Measurements from ENCODE around the gene CCDC187. TPM values are rescaled to one million over a fixed set of nuclear protein-coding genes. Genes with fewer than 3 reads are reported as not detected.

The CCDC187 gene
- polyA plus RNA-seq, 1 donor (not counting 4 experiments of a cell fraction or from before 2014, with no cell fraction given) = 0.03 TPM

- no peak overlapping the region for H2AFZ ChIP-seq (ENCODE audit: control insufficient read depth, low read length)
- no peaks in the 10 kb centered on the region for H3K27me3 ChIP-seq (ENCODE audit: control insufficient read depth, extremely low read depth, insufficient read depth, low read length)
- peaks cover 9 to 17% of the 10 kb centered on the region in 2 experiments for H3K36me3 ChIP-seq (ENCODE audit: control insufficient read depth in 2 of 2, extremely low read depth in 1 of 2, insufficient read depth in 2 of 2, low read length in 2 of 2)
- H3K9me1 ChIP-seq (ENCODE audit: control insufficient read depth, extremely low read depth, insufficient read depth, low read length) = no peaks in the 10 kb centered on the region
- peaks cover 9% of the 10 kb centered on the region for H4K20me1 ChIP-seq (ENCODE audit: control insufficient read depth, extremely low read depth, insufficient read depth, low read length)
- no peaks in the 10 kb centered on the region for H3K79me2 ChIP-seq (ENCODE audit: control insufficient read depth, insufficient read depth, low read length)
- H3K4me3 ChIP-seq (ENCODE audit: control insufficient read depth in 2 of 3, extremely low read depth in 1 of 3, insufficient read depth in 2 of 3, low read depth in 1 of 3, low read length in 3 of 3) = no peak overlapping the region
- FAIRE-seq = no peak
- no peaks in the 10 kb centered on the region for H3K4me1 ChIP-seq (ENCODE audit: control insufficient read depth, extremely low read depth, insufficient read depth, low read length)
- H3K27ac ChIP-seq (ENCODE audit: control insufficient read depth, insufficient read depth, low read length) = no peak overlapping the region
- no peak overlapping the region for H3K4me2 ChIP-seq (ENCODE audit: control insufficient read depth, extremely low read depth, insufficient read depth, low read depth, low read length)
- no peak for DNase-seq (ENCODE audit: low read depth, low spot score)
- TF ChIP-seq, protein P1, sequence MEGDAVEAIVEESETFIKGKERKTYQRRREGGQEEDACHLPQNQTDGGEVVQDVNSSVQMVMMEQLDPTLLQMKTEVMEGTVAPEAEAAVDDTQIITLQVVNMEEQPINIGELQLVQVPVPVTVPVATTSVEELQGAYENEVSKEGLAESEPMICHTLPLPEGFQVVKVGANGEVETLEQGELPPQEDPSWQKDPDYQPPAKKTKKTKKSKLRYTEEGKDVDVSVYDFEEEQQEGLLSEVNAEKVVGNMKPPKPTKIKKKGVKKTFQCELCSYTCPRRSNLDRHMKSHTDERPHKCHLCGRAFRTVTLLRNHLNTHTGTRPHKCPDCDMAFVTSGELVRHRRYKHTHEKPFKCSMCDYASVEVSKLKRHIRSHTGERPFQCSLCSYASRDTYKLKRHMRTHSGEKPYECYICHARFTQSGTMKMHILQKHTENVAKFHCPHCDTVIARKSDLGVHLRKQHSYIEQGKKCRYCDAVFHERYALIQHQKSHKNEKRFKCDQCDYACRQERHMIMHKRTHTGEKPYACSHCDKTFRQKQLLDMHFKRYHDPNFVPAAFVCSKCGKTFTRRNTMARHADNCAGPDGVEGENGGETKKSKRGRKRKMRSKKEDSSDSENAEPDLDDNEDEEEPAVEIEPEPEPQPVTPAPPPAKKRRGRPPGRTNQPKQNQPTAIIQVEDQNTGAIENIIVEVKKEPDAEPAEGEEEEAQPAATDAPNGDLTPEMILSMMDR (optimal IDR thresholded peaks at IDR 0.05 in 1 of 3, IDR thresholded peaks at IDR 0.05 in 1 of 3, conservative IDR thresholded peaks at IDR 0.05 in 1 of 3; ENCODE audit: extremely low read depth in 1 of 3, insufficient read depth in 2 of 3, low read length in 3 of 3) = no peak
- no peak for TF ChIP-seq EZH2 (IDR thresholded peaks at IDR 0.05; ENCODE audit: low read length)
- dilution Hi-C loops (cut with MboI; ENCODE audit: extremely low pct_ligation_motif_present, low sequenced_read_pairs) = no loop called here
- H3K9me3 ChIP-seq (ENCODE audit: control insufficient read depth, low read depth, low read length) = no peaks in the 10 kb centered on the region
- no peak overlapping the region for H3K9ac ChIP-seq (ENCODE audit: control insufficient read depth, extremely low read depth, insufficient read depth, low read length)
Measured at GRCh38 chr9:136212345-136212950, 91.4 kb downstream of the CCDC187 start.

GRCh38 chr9:136211441-136212344 lies 92.2 kb downstream of the CCDC187 start:
- Histone ChIP-seq H3K4me1 (ENCODE audit: control insufficient read depth, extremely low read depth, insufficient read depth, low read length) (no peaks in the 10 kb centered on the region), H3K4me2 (ENCODE audit: control insufficient read depth, extremely low read depth, insufficient read depth, low read depth, low read length) (no peak overlapping the region), H3K9me3 (ENCODE audit: control insufficient read depth, low read depth, low read length) (no peaks in the 10 kb centered on the region), H3K27ac (ENCODE audit: control insufficient read depth, insufficient read depth, low read length) (no peak overlapping the region), H3K9ac (ENCODE audit: control insufficient read depth, extremely low read depth, insufficient read depth, low read length) (no peak overlapping the region), H4K20me1 (ENCODE audit: control insufficient read depth, extremely low read depth, insufficient read depth, low read length) (peaks cover 9% of the 10 kb centered on the region), H2AFZ (ENCODE audit: control insufficient read depth, low read length) (no peak overlapping the region), H3K79me2 (ENCODE audit: control insufficient read depth, insufficient read depth, low read length) (no peaks in the 10 kb centered on the region), H3K36me3 (ENCODE audit: control insufficient read depth in 2 of 2, extremely low read depth in 1 of 2, insufficient read depth in 2 of 2, low read length in 2 of 2) (peaks cover 9 to 17% of the 10 kb centered on the region in 2 experiments), H3K4me3 (ENCODE audit: control insufficient read depth in 2 of 3, extremely low read depth in 1 of 3, insufficient read depth in 2 of 3, low read depth in 1 of 3, low read length in 3 of 3) (no peak overlapping the region), H3K27me3 (ENCODE audit: control insufficient read depth, extremely low read depth, insufficient read depth, low read length) (no peaks in the 10 kb centered on the region), H3K9me1 (ENCODE audit: control insufficient read depth, extremely low read depth, insufficient read depth, low read length) (no peaks in the 10 kb centered on the region)
- TF ChIP-seq EZH2 (IDR thresholded peaks at IDR 0.05; ENCODE audit: low read length) = no peak
- TF ChIP-seq, protein P1 (optimal IDR thresholded peaks at IDR 0.05 in 1 of 3, IDR thresholded peaks at IDR 0.05 in 1 of 3, conservative IDR thresholded peaks at IDR 0.05 in 1 of 3; ENCODE audit: extremely low read depth in 1 of 3, insufficient read depth in 2 of 3, low read length in 3 of 3) = no peak
- FAIRE-seq (no peak), DNase-seq (ENCODE audit: low read depth, low spot score) (no peak)
- dilution Hi-C loops (cut with MboI; ENCODE audit: extremely low pct_ligation_motif_present, low sequenced_read_pairs) = no loop called here
